Adipose tissue (tissue), 3 donors: Measurements from ENCODE around the gene TRIM33. TPM values are rescaled to one million over a fixed set of nuclear protein-coding genes. Genes with fewer than 3 reads are reported as not detected.

Source experiments
- H3K27ac ChIP-seq: one replicate; pipeline ENCODE4 v1.5.1; 2013; ENCODE audit warnings: low read depth, low read length
- WGBS, 3 donors: extraction: QIAGEN DNeasy Blood & Tissue Kit; methylation state at CpG; one replicate each; pipeline ENCODE4 v1.1.7; 2013; 5-methylcytosine and 5-hydroxymethylcytosine counted together
- polyA plus RNA-seq, 3 donors: library from polyadenylated mRNA; stranded (reverse); fragments of 200-250 nt; gene quantifications; one replicate each; pipeline ENCODE4 v1.2.3, GENCODE V29; 2013
- donor health status: healthy with polysubstance abuse.
- donor health status: Bipolar disorder and iron deficiency.
- donor health status: healthy.

TRIM33 gene
- polyA plus RNA-seq, 3 donors, result 5.4 to 7.2 (median 7.0) TPM

DNA sequence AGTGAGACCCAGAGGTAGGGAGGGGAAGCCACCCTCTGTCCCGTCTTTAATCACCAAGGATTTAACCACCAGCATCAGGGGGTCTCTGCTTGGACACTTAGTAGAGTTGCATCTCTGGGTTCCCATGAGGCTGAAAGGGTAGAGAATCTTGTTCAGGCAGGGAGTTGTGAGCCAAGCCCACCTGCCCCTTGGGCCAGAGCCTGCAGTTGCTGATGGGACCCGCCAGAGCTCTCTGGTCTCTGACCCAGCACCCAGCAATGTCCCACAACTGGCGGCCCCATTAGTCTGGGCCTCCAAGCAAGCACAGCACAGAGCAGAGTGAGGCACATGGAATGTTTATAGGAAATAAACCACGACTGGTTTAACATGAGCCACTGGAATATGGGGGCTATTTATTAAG is 166.3 kb downstream of the TRIM33 start:
- 86 to 91% (median 88%) methylated on average over 4 of the region's 4 CpGs for WGBS, 3 donors
- H3K27ac ChIP-seq, result no peak overlapping the region

Other genes with a start within 250 kb of the TRIM33 start
- gene BCAS2, start 70.4 kb upstream of the TRIM33 start, polyA plus RNA-seq, result 10 to 100 TPM; 19.1 to 57.4 (median 29.3) TPM
- gene DENND2C, start 158.8 kb upstream of the TRIM33 start, polyA plus RNA-seq, result 1 to 10 TPM; 1.1 to 1.3 (median 1.2) TPM
- gene AMPD1, start 184.3 kb upstream of the TRIM33 start, polyA plus RNA-seq, result under 1 TPM in 1 of 3 donors, not detected in 2; 0.03 TPM
- 10 to 100 TPM in 2 of 3 donors, 1 to 10 TPM in 1; 7.2 to 19.6 (median 14.6) TPM for gene NRAS, start 205.6 kb upstream of the TRIM33 start, polyA plus RNA-seq
- 100 to 1,000 TPM; 131 to 329 (median 255) TPM for gene CSDE1, start 246.8 kb upstream of the TRIM33 start, polyA plus RNA-seq